Astrocyte (in vitro differentiated cells and primary cell): ENCODE data around the gene BMP8A. TPM values are rescaled to one million over a fixed set of nuclear protein-coding genes. Genes with fewer than 3 reads are reported as not detected.
"Not testable (repeated sequence)": the region's sequence is repeated elsewhere in the genome, so short reads cannot be mapped to it uniquely, and the experiment has no call there.

ENCODE experiments used
- DNase-seq: peaks from one replicate; pipeline ENCODE4 v3.0.0-alpha.2; 2010; ENCODE audit warnings: low read depth
- FAIRE-seq: peaks from 2 replicates; lab custom pipeline; 2011; peaks lifted over from hg19 to GRCh38; lab: Jason Lieb, UNC
- H2AFZ ChIP-seq: 2 replicates; pipeline ENCODE4 v1.6.0; 2012; ENCODE audit warnings: low read depth, low read length, inconsistent platforms
- H3K27ac ChIP-seq: 2 replicates; pipeline ENCODE4 v1.5.1; 2011; ENCODE audit warnings: low read depth, low read length, inconsistent platforms
- H3K27me3 ChIP-seq: 2 replicates; pipeline ENCODE4 v1.6.0; 2011; ENCODE audit warnings: low read length, inconsistent platforms; ENCODE audit not compliant: insufficient read depth
- H3K36me3 ChIP-seq: 2 replicates; pipeline ENCODE4 v1.5.1; 2011; ENCODE audit warnings: low read length, inconsistent platforms; ENCODE audit not compliant: insufficient read depth
- H3K4me1 ChIP-seq: 2 replicates; pipeline ENCODE4 v1.5.1; 2011; ENCODE audit warnings: low read length, inconsistent platforms; ENCODE audit not compliant: insufficient read depth
- H3K4me2 ChIP-seq: 2 replicates; pipeline ENCODE4 v1.6.0; 2012; ENCODE audit warnings: low read length, inconsistent platforms
- H3K4me3 ChIP-seq: 2 replicates; pipeline ENCODE4 v1.5.1; 2011; ENCODE audit warnings: low read depth, mild to moderate bottlenecking, low read length, inconsistent platforms; ENCODE audit not compliant: insufficient read depth
- H3K79me2 ChIP-seq: 2 replicates; pipeline ENCODE4 v1.6.0; 2012; ENCODE audit warnings: mild to moderate bottlenecking, low read length, inconsistent platforms; ENCODE audit not compliant: insufficient read depth
- H3K9ac ChIP-seq: 2 replicates; pipeline ENCODE4 v1.6.0; 2012; ENCODE audit warnings: mild to moderate bottlenecking, low read length, inconsistent platforms
- H3K9me3 ChIP-seq: 2 replicates; pipeline ENCODE4 v1.5.1; 2012; ENCODE audit warnings: low read depth, mild to moderate bottlenecking, low read length, inconsistent platforms; ENCODE audit not compliant: insufficient read depth
- H4K20me1 ChIP-seq: 2 replicates; pipeline ENCODE4 v1.6.0; 2012; ENCODE audit warnings: low read length, inconsistent platforms; ENCODE audit not compliant: insufficient read depth
- H3K27ac Mint-ChIP-seq: one replicate; pipeline ENCODE4 v1.8.0; 2021; ENCODE audit warnings: mild to moderate bottlenecking, mixed read lengths; ENCODE audit not compliant: unreplicated experiment
- H3K27me3 Mint-ChIP-seq: one replicate; pipeline ENCODE4 v1.8.0; 2021; ENCODE audit warnings: low read depth, mixed read lengths; ENCODE audit not compliant: unreplicated experiment
- H3K36me3 Mint-ChIP-seq: one replicate; pipeline ENCODE4 v1.8.0; 2021; ENCODE audit warnings: low read depth, mixed read lengths; ENCODE audit not compliant: unreplicated experiment
- H3K4me1 Mint-ChIP-seq: one replicate; pipeline ENCODE4 v1.8.0; 2021; ENCODE audit warnings: low read depth, mixed read lengths; ENCODE audit not compliant: unreplicated experiment
- H3K4me3 Mint-ChIP-seq: one replicate; pipeline ENCODE4 v1.8.0; 2021; ENCODE audit warnings: mild to moderate bottlenecking, moderate library complexity, mixed read lengths; ENCODE audit not compliant: unreplicated experiment
- H3K9me3 Mint-ChIP-seq: one replicate; pipeline ENCODE4 v1.8.0; 2021; ENCODE audit warnings: mild to moderate bottlenecking, mixed read lengths; ENCODE audit not compliant: unreplicated experiment
- EZH2 ChIP-seq: IDR thresholded peaks from 2 replicates; pipeline ENCODE4 v1.6.1; 2012; ENCODE audit warnings: mild to moderate bottlenecking, low read length, inconsistent platforms; ENCODE audit not compliant: insufficient read depth
- total RNA-seq: library from RNA; stranded (reverse); gene quantifications from 2 replicates; pipeline ENCODE4 v1.2.1, GENCODE V29; 2021
- TF ChIP-seq, protein P1 (sequence below): IDR thresholded peaks from 2 replicates; pipeline ENCODE4 v1.5.1; 2011; ENCODE audit warnings: low read depth, mild to moderate bottlenecking, inconsistent platforms, low read length, moderate library complexity; ENCODE audit not compliant: insufficient read depth

The BMP8A gene
- total RNA-seq, 1 donor from 2014 or later, result 0.84 TPM

- H3K9ac ChIP-seq, result no peak overlapping the region
- H3K27ac ChIP-seq, result no peak overlapping the region
- peaks cover 7% of the 10 kb centered on the region for H3K79me2 ChIP-seq
- H3K27me3 Mint-ChIP-seq, result no peaks in the 10 kb centered on the region
- no peak overlapping the region for H2AFZ ChIP-seq
- peaks cover 45% of the 10 kb centered on the region for H3K36me3 ChIP-seq
- H3K4me3 Mint-ChIP-seq, result no peak overlapping the region
- peak overlapping the region; percentile 62 for H3K27ac Mint-ChIP-seq
- peaks cover 35% of the 10 kb centered on the region for H3K36me3 Mint-ChIP-seq
- H3K4me2 ChIP-seq, result no peak overlapping the region
- H4K20me1 ChIP-seq, result peaks cover 19% of the 10 kb centered on the region
- H3K4me3 ChIP-seq, result no peak overlapping the region
- no peak for DNase-seq
- no peaks in the 10 kb centered on the region for H3K9me3 ChIP-seq
- peaks cover 29% of the 10 kb centered on the region for H3K4me1 Mint-ChIP-seq
- no peak for TF ChIP-seq EZH2
- TF ChIP-seq, protein P1, sequence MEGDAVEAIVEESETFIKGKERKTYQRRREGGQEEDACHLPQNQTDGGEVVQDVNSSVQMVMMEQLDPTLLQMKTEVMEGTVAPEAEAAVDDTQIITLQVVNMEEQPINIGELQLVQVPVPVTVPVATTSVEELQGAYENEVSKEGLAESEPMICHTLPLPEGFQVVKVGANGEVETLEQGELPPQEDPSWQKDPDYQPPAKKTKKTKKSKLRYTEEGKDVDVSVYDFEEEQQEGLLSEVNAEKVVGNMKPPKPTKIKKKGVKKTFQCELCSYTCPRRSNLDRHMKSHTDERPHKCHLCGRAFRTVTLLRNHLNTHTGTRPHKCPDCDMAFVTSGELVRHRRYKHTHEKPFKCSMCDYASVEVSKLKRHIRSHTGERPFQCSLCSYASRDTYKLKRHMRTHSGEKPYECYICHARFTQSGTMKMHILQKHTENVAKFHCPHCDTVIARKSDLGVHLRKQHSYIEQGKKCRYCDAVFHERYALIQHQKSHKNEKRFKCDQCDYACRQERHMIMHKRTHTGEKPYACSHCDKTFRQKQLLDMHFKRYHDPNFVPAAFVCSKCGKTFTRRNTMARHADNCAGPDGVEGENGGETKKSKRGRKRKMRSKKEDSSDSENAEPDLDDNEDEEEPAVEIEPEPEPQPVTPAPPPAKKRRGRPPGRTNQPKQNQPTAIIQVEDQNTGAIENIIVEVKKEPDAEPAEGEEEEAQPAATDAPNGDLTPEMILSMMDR, result no peak
- no peak for FAIRE-seq
- no peaks in the 10 kb centered on the region for H3K9me3 Mint-ChIP-seq
- H3K4me1 ChIP-seq, result no peaks in the 10 kb centered on the region
- no peaks in the 10 kb centered on the region for H3K27me3 ChIP-seq
Observed at GRCh38 chr1:39474810-39475209, 16.6 kb upstream of the BMP8A start.

- Mint-ChIP-seq H3K4me1 (peaks cover 32% of the 10 kb centered on the region), H3K36me3 (peaks cover 37% of the 10 kb centered on the region)
- H3K9me3 ChIP-seq, H3K27me3 ChIP-seq, H3K27ac Mint-ChIP-seq, FAIRE-seq, DNase-seq, H3K4me3 ChIP-seq, H2AFZ ChIP-seq, H3K27me3 Mint-ChIP-seq, H3K9ac ChIP-seq, H3K9me3 Mint-ChIP-seq, H3K27ac ChIP-seq, H3K4me2 ChIP-seq, H3K4me1 ChIP-seq, H3K4me3 Mint-ChIP-seq, H3K79me2 ChIP-seq: not testable (repeated sequence)
- Histone ChIP-seq H3K36me3 (peaks cover 45% of the 10 kb centered on the region), H4K20me1 (peaks cover 19% of the 10 kb centered on the region)
Observed at GRCh38 chr1:39475551-39475950, 15.9 kb upstream of the BMP8A start.

DNA sequence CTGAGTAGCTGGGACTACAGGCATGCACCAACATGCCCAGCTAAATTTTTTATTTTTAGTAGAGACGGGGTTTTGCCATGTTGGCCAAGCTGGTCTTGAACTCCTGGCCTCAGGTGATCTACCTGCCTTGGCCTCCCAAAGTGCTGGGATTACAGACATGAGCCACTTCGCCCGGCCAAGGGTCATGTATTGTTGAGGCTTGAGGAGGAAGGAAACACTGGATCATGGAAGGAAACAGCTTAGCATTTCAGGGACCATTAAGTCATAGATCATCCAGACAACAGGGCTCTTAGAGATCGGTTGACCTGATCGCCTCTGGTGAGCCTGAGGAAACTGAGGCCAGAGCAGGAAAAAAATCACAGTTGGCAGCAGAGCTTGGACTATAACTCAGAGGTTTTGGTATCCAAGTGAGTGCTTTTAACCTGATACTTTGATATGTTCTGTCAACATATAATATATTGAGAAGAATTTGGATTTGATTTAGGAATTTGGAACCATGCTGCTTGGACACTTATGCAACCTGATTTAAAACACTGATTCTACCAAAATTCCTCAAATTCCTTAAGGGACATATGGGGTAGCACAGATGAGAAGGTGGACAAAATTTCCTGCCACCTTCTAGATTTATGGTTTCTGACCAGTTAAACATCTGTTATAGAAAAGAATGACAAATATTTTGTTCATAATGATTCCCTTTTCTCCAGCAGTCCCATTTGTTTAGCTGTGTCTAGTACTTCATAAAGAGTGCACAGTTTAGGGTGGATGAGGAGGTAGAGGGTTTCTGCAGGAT lies 13.1 kb upstream of the BMP8A start:
- Mint-ChIP-seq H3K27ac (peak overlapping the region; percentile 36), H3K27me3 (no peaks in the 10 kb centered on the region), H3K9me3 (no peaks in the 10 kb centered on the region), H3K36me3 (peaks cover 32% of the 10 kb centered on the region), H3K4me1 (peaks cover 18% of the 10 kb centered on the region), H3K4me3 (no peak overlapping the region)
- no peak overlapping the region for H3K27ac ChIP-seq
- no peak overlapping the region for H3K4me3 ChIP-seq
- H3K9ac ChIP-seq, result no peak overlapping the region
- H3K79me2 ChIP-seq, result peaks cover 7% of the 10 kb centered on the region
- peaks cover 32% of the 10 kb centered on the region for H4K20me1 ChIP-seq
- H3K27me3 ChIP-seq, result no peaks in the 10 kb centered on the region
- no peak for DNase-seq
- no peaks in the 10 kb centered on the region for H3K9me3 ChIP-seq
- no peak overlapping the region for H2AFZ ChIP-seq
- FAIRE-seq, result no peak
- TF ChIP-seq, protein P1, result no peak
- TF ChIP-seq EZH2, result no peak
- peaks cover 50% of the 10 kb centered on the region for H3K36me3 ChIP-seq
- no peaks in the 10 kb centered on the region for H3K4me1 ChIP-seq
- no peak overlapping the region for H3K4me2 ChIP-seq
